Epithelial cell of proximal tubule (primary cell): ENCODE data around the gene LTB. TPM values are rescaled to one million over a fixed set of nuclear protein-coding genes. Genes with fewer than 3 reads are reported as not detected.

Experiments
- DNase-seq: peaks from one replicate; pipeline ENCODE4 v3.0.0-alpha.2; 2011; ENCODE audit warnings: low read depth
- H3K4me3 ChIP-seq: 2 replicates; pipeline ENCODE4 v1.5.1; 2011; ENCODE audit warnings: low read depth, mild to moderate bottlenecking, low read length
- CTCF ChIP-seq: conservative IDR thresholded peaks from 2 replicates; pipeline ENCODE4 v1.5.1; 2012; ENCODE audit warnings: low read depth, mild to moderate bottlenecking, low read length
- total RNA-seq: library from RNA; depleted of rRNA; stranded (reverse); fragments of >200 nt; gene quantifications from 2 replicates; pipeline ENCODE4 v1.2.3, GENCODE V29; 2015

Gene LTB
- total RNA-seq, 1 donor from 2014 or later: 50.8 TPM

GRCh38 chr6:31575335-31575901, 6.8 kb downstream of the LTB start, which contains the start of gene TNF:
Gene TNF, plus strand, starts transcription at chr6:31575565. Its CDS starts 177 bp downstream, at chr6:31575742.
- no peak for DNase-seq
- peak within 1 kb of the TSS; percentile 36 for H3K4me3 ChIP-seq
- no peak for TF ChIP-seq CTCF

- no peak for DNase-seq
- peak; percentile 6 for TF ChIP-seq CTCF
- no peak overlapping the region for H3K4me3 ChIP-seq
Measured at GRCh38 chr6:31574106-31575061, 7.8 kb downstream of the LTB start.

DNA sequence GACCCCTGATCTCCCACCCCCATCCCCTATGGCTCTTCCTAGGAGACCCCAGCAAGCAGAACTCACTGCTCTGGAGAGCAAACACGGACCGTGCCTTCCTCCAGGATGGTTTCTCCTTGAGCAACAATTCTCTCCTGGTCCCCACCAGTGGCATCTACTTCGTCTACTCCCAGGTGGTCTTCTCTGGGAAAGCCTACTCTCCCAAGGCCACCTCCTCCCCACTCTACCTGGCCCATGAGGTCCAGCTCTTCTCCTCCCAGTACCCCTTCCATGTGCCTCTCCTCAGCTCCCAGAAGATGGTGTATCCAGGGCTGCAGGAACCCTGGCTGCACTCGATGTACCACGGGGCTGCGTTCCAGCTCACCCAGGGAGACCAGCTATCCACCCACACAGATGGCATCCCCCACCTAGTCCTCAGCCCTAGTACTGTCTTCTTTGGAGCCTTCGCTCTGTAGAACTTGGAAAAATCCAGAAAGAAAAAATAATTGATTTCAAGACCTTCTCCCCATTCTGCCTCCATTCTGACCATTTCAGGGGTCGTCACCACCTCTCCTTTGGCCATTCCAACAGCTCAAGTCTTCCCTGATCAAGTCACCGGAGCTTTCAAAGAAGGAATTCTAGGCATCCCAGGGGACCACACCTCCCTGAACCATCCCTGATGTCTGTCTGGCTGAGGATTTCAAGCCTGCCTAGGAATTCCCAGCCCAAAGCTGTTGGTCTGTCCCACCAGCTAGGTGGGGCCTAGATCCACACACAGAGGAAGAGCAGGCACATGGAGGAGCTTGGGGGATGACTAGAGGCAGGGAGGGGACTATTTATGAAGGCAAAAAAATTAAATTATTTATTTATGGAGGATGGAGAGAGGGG, 8.8 kb downstream of the LTB start:
- no peak for DNase-seq
- no peak for TF ChIP-seq CTCF

GRCh38 chr6:31572041-31572911, 9.9 kb downstream of the LTB start, which contains the start of gene LTA:
Gene LTA, plus strand, starts transcription at chr6:31572289. Its CDS starts 454 bp downstream, at chr6:31572743.
- DNase-seq: no peak
- no peak within 1 kb of the TSS for H3K4me3 ChIP-seq
- no peak for TF ChIP-seq CTCF

More for the DNA sequence above, 8.8 kb downstream of the LTB start:
- H3K4me3 ChIP-seq: no peak overlapping the region

- DNase-seq: no peak
- no peak for TF ChIP-seq CTCF
Measured at GRCh38 chr6:31569861-31570536, 12.2 kb downstream of the LTB start.

More at GRCh38 chr6:31569861-31570536, 12.2 kb downstream of the LTB start:
- no peak overlapping the region for H3K4me3 ChIP-seq
